Smooth muscle cell (in vitro differentiated cells): Measurements from ENCODE around the gene SMARCAL1. TPM values are rescaled to one million over a fixed set of nuclear protein-coding genes. Genes with fewer than 3 reads are reported as not detected.

ENCODE experiments used
- DNase-seq: peaks from one replicate; lab custom pipeline; 2025; ENCODE audit not compliant: unreplicated experiment; lab: John Stamatoyannopoulos, UW
- H2AFZ ChIP-seq: fragments of 200-600 bp; sonication (generic); 2 replicates; pipeline ENCODE4 v1.6.0; 2016; ENCODE audit warnings: antibody characterized with exemption, low read depth, mild to moderate bottlenecking
- H3F3A ChIP-seq: fragments of 200-600 bp; sonication (generic); 2 replicates; pipeline ENCODE4 v1.6.0; 2017; ENCODE audit warnings: antibody characterized with exemption, low read depth
- H3K27ac ChIP-seq: fragments of 200-600 bp; sonication (generic); 2 replicates; pipeline ENCODE4 v1.5.1; 2016; ENCODE audit warnings: low read depth, mild to moderate bottlenecking
- H3K27me3 ChIP-seq: fragments of 200-600 bp; sonication (generic); 2 replicates; pipeline ENCODE4 v1.6.1; 2016; ENCODE audit warnings: low read depth, mild to moderate bottlenecking
- H3K36me3 ChIP-seq: fragments of 200-600 bp; sonication (generic); 2 replicates; pipeline ENCODE4 v1.5.1; 2016; ENCODE audit warnings: low read depth
- H3K4me1 ChIP-seq: fragments of 200-600 bp; sonication (generic); 2 replicates; pipeline ENCODE4 v1.5.1; 2016; ENCODE audit warnings: low read depth
- H3K4me2 ChIP-seq: fragments of 200-600 bp; sonication (generic); 2 replicates; pipeline ENCODE4 v1.6.0; 2016; ENCODE audit warnings: mild to moderate bottlenecking
- H3K4me3 ChIP-seq: fragments of 200-600 bp; sonication (generic); 2 replicates; pipeline ENCODE4 v1.5.1; 2016; ENCODE audit warnings: mild to moderate bottlenecking
- H3K79me2 ChIP-seq: fragments of 200-600 bp; sonication (generic); 2 replicates; pipeline ENCODE4 v1.6.0; 2016; ENCODE audit warnings: low read depth, mild to moderate bottlenecking
- H3K9ac ChIP-seq: fragments of 200-600 bp; sonication (generic); 2 replicates; pipeline ENCODE4 v1.6.0; 2016; ENCODE audit warnings: low read depth
- H3K9me3 ChIP-seq: fragments of 200-600 bp; sonication (generic); replicated peaks from 2 replicates; pipeline ENCODE4 v1.5.1; 2016; ENCODE audit warnings: low read depth
- H4K20me1 ChIP-seq: fragments of 200-600 bp; sonication (generic); 2 replicates; pipeline ENCODE4 v1.6.0; 2016; ENCODE audit warnings: low read depth
- CTCF ChIP-seq: fragments of 200-600 bp; sonication (generic); IDR thresholded peaks from 2 replicates; pipeline ENCODE4 v1.5.1; 2017; ENCODE audit warnings: borderline replicate concordance, mild to moderate bottlenecking, antibody characterized with exemption; ENCODE audit not compliant: insufficient read depth, poor library complexity, severe bottlenecking
- WGBS: methylation state at CpG from one replicate; pipeline ENCODE4 v1.1.7; 2016; ENCODE audit warnings: low lambda C conversion rate; 5-methylcytosine and 5-hydroxymethylcytosine counted together
- polyA plus RNA-seq: library from polyadenylated mRNA; unstranded; fragments of >200 nt; fragmentation: Nextera tagmentation; extraction: Ambion mirVana; gene quantifications from 2 replicates; pipeline ENCODE4 v1.2.1, GENCODE V29; 2016
- total RNA-seq: library from RNA; depleted of rRNA; stranded (reverse); fragments of >200 nt; gene quantifications from 2 replicates; pipeline ENCODE4 v1.2.3, GENCODE V29; 2014

The SMARCAL1 gene
- total and polyA plus RNA-seq, 2 experiments from 2014 or later, result 23.1 to 33.5 TPM

DNA sequence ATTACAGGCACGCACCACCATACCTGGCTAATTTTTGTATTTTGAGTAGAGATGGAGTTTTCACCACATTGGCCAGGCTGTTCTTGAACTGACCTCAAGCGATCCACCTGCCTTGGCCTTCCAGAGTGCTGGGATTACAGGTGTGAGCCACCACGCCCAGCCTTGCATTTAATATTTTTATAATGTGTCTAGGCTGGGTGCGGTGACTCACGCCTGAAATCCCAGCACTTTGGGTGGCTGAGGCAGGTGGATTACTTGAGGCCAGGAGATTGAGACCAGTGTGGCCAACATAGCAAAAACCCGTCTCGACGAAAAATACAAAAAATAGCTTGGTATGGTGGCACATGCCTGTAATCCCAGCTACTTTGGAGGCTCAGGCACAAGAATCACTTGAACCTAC lies 89.6 kb downstream of the SMARCAL1 start:
- H3K27me3 ChIP-seq, result no peaks in the 10 kb centered on the region
- H3F3A ChIP-seq, result peaks cover 24% of the 10 kb centered on the region
- H3K4me2 ChIP-seq, result no peak overlapping the region
- peaks cover 80% of the 10 kb centered on the region for H4K20me1 ChIP-seq
- WGBS, result 96% methylated on average over 8 of the region's 8 CpGs
- DNase-seq, result no peak
- no peak overlapping the region for H3K9ac ChIP-seq
- H3K36me3 ChIP-seq, result peaks cover 5% of the 10 kb centered on the region
- no peak for TF ChIP-seq CTCF
- H3K9me3 ChIP-seq, result no peaks in the 10 kb centered on the region
- H3K4me3 ChIP-seq, result no peak overlapping the region
- no peak overlapping the region for H3K27ac ChIP-seq
- H2AFZ ChIP-seq, result no peak overlapping the region
- H3K4me1 ChIP-seq, result peaks cover 30% of the 10 kb centered on the region
- H3K79me2 ChIP-seq, result peaks cover 40% of the 10 kb centered on the region

DNA sequence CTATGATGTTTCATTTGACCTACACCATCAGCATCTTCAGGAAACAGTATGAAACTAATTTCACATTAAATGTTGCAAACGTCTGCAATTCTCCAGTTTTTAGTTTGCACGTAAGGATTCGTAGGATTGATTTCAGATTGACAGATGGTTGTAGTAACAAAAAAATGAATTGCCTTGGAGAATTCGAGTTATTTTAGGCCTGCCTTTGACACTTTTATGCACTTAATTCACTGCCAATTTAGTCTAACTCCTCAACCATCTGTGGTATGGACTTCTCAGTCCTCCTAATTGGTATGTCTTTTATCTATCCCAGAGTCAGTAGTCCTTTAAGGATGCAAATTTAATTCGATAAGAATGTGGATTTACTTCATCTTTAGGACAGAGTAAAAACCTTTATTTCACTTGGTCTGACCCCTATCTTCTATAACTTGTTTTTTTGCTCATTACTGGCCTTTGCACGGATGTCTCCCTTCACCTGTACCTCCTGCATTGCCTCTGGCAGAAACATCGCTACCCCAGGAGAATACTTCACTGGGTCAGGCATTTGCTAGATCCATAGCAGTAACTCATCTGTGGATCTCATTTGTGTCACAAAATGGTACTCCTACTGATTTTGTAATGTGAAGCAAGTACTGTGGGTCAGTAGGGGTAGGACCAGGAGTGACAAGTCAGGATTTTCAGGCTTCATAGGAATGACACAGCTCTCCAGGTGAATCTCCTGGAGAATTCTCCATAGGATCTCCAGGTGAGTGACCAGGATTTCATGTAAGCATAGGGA lies 90.3 kb downstream of the SMARCAL1 start:
- TF ChIP-seq CTCF, result no peak
- Histone ChIP-seq H3K4me1 (peaks cover 30% of the 10 kb centered on the region), H3K4me2 (no peak overlapping the region), H2AFZ (no peak overlapping the region), H4K20me1 (peaks cover 80% of the 10 kb centered on the region), H3K36me3 (peaks cover 5% of the 10 kb centered on the region), H3K9ac (no peak overlapping the region), H3F3A (peaks cover 24% of the 10 kb centered on the region), H3K4me3 (no peak overlapping the region), H3K27me3 (no peaks in the 10 kb centered on the region), H3K9me3 (no peaks in the 10 kb centered on the region), H3K79me2 (peaks cover 38% of the 10 kb centered on the region), H3K27ac (no peak overlapping the region)
- no peak for DNase-seq
- WGBS, result 91% methylated on average over 7 of the region's 7 CpGs

GRCh38 chr2:216503159-216503629 lies 90.9 kb downstream of the SMARCAL1 start:
- Histone ChIP-seq H3K27me3 (no peaks in the 10 kb centered on the region), H3K9me3 (no peaks in the 10 kb centered on the region), H3K79me2 (peaks cover 32% of the 10 kb centered on the region), H3K4me1 (peaks cover 24% of the 10 kb centered on the region), H2AFZ (no peak overlapping the region), H3F3A (peaks cover 25% of the 10 kb centered on the region), H3K4me3 (no peak overlapping the region), H3K36me3 (peaks cover 5% of the 10 kb centered on the region), H3K27ac (no peak overlapping the region), H3K9ac (no peak overlapping the region), H4K20me1 (peaks cover 85% of the 10 kb centered on the region), H3K4me2 (no peak overlapping the region)
- no peak for TF ChIP-seq CTCF
- 95% methylated on average over 6 of the region's 6 CpGs for WGBS
- no peak for DNase-seq
